Head of caudate nucleus (tissue), 42 donors: ENCODE measurements around the gene CATSPERB.
A peak's percentile ranks its signal among the peaks of the same experiment; 100 is the strongest.
"Not testable (repeated sequence)": the region's sequence is repeated elsewhere in the genome, so short reads cannot be mapped to it uniquely, and the experiment has no call there.

ENCODE experiments used
- DNase-seq, 42 donors: peaks; one replicate each; pipeline versions ENCODE4 v3.0.0 to v3.0.0-alpha.2; 2020 to 2021; ENCODE audit warnings: mixed read lengths in 7 of 42
- intact Hi-C: fragments of 100-400 bp; cut with DNase I; formaldehyde crosslinking; loops from one replicate; pipeline ENCODE4 v1.15.0; 2022

CATSPERB gene

DNA sequence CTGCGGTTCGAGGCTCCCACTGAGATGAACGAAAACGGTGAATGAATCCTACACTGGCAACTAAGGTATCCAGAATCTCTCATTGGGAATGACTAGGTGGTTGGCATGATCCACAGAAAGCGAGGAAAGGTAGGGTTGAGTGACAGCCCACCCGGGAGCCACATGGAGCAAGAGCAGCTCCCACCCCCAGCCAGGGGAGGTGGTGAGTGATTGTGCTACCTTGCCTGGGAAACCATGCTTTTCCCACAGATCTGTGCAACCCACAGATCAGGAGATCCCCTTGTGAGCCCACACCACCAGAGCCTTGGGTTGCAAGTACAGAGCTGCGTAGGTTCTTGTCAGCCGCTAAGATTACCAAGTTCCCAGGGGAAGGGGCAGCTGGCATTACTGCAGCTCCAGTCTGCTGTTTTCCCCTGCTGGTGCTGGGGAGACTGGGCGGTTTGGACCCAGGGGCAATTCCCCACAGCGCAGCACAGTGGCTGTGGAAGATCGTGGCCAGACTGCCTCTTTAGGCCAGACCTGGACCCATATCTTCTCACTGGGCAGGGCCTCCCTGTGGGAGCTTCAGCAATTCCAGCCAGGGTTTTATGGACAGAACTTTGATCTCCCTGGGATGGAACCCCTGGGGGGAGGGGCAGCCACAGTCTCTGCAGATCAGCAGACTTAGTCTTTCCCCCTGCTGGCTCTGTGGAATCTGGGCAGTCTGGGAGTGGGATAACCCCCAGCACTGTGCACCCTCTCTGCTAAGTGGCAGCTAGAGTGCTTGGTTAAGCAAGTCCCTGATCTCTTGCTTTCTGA lies 177.2 kb downstream of the CATSPERB start:
- DNase-seq, result peak in 22 of 42 donors; percentile 6 to 75 (median 38)
- intact Hi-C loops, result no loop called here

DNA sequence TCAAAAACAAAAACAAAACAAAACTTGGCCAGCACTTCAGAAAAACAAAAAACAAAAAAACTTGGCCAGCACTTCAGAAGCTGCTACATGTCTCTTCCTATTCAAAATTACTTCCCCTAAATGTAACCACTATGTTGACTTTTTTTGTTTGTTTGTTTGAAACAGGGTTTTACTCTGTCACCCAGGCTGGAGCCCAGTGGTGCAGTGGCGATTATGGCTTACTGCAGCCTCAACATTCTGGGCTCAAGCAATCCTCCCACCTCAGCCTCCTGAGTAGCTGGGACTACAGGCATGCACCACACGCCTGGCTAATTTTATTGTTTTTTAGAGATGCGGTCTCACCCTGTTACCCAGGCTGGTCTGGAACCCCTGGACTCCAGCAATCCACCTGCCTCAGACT lies 183.8 kb downstream of the CATSPERB start:
- intact Hi-C loops, result no loop called here
- no peak for DNase-seq

DNA sequence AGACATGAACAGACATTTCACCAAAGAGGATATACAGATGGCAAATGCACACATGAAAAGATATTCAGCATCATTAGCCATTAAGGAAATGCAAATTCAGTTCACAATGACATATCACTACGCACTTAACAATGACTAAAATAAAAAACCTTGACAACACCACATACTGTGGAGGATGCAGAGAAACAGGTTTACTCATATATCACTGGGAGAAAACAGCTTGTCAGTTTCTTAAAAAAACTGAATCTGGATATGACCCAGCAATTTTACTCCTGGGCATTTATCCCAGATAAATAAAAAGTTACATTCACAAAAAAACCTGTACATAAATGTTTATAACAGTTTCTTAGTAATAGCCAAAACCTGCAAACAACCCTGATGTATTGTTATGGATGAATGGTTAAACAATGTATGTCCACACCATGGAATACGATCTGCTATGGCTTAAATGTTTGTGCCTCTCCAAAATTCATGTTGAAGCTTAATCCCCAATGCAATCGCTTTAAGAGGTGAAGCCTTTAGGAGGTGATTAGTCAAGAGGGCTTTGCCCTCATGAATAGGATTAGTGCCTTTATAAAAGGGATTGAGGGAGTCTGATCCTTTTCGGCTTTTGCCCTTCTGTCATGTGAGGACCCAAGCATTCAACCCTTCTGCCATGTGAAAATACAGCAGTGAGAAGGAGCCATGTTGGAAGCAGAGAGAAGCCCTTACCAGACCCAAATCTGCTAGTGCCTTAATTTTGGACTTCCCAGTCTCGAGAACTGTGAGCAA lies 185.8 kb downstream of the CATSPERB start:
- DNase-seq, result no peak
- intact Hi-C loops, result no loop called here

DNA sequence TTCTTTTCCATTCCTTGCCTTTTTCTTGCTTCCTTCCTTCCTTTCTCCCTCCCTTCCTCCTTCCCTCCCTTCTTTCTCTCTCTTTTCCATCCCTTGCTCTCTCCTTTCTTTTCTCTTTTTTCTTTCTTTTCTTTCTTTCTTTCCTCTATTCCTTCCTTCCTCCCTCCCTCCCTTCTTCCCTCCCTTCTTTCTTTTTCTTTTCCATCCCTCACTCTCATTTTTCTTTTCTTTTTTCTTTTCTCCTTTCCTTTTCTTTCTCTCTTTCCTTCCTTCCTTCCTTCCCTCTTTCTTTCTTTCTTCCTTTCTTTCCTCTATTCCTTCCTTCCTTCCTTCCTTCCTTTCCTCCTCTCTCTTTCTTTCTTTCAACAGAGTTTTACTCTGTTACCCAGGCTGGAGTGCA lies 186.7 kb downstream of the CATSPERB start:
- DNase-seq, result no peak
- intact Hi-C loops, result no loop called here

DNA sequence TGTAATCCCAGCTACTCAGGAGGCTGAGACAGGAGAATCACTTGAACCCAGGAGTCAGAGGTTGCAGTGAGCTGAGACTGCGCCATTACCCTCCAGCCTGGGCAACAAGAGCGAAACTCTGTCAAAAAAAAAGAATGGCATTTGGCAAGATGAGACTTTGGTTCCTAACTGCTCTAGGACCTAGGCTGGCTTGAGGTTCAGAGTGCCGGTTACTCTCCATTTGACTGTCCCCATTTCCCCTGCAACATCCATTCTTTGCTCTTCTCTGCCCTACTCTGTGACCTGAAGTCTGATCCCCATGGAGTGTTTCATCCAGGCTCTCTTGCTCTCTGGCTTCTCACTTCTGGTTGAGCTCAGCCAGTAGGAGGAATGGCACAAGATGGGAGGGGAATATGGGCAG lies 195.6 kb downstream of the CATSPERB start:
- intact Hi-C loops, result no loop called here
- no peak for DNase-seq

DNA sequence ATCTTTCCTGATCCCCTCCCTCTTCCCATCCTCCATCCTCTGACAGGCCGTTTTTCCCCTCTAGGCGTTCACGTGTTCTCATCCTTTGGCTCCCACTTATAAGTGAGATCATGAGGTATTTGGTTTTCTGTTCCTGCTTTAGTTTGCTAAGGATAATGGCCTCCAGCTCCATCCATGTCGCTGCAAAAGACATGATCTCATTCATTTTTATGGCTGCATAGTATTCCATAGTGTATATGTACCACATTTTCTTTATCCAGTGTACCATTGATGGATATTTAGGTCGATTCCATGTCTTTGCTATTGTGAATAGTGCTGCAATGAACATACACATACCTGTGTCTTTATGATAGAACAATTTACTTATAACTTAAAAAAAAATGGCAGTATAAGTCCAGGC lies 197.8 kb downstream of the CATSPERB start:
- intact Hi-C loops, DNase-seq: not testable (repeated sequence)

DNA sequence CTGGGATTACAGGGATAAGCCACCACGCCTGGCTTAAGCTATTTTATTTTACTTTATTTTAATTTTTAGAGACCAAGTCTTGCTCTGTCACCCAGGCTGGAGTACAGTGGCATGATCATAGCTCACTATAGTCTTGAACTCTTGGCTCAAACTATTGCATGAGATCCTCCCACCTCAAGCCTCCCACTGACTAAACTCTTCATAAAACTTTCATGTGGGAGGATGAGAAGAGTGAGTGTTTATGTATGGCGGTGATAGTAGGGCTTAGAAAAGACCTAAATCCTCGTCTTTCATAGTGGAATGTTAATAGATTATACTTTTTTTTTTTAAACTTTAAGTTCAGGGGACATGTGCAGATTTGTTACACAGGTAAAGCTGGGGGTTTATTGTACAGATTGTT lies 198.3 kb downstream of the CATSPERB start:
- intact Hi-C loops, result no loop called here
- no peak for DNase-seq
